Keratinocyte (primary cell): ENCODE measurements around the gene AARSD1. TPM values are rescaled to one million over a fixed set of nuclear protein-coding genes. Genes with fewer than 3 reads are reported as not detected.

Experiments used
- DNase-seq: peaks from one replicate; pipeline ENCODE4 v3.0.0-alpha.2; 2011; ENCODE audit warnings: low read depth, missing footprints, low spot score
- FAIRE-seq: peaks from 2 replicates; lab custom pipeline; 2011; peaks lifted over from hg19 to GRCh38; lab: Jason Lieb, UNC
- H2AFZ ChIP-seq: 2 replicates; pipeline ENCODE4 v1.6.0; 2012; ENCODE audit warnings: low read length, control low read depth, inconsistent platforms; ENCODE audit not compliant: control insufficient read depth
- H3K27ac ChIP-seq: 2 replicates; pipeline ENCODE4 v1.5.1; 2011; ENCODE audit warnings: low read length; ENCODE audit not compliant: control insufficient read depth, insufficient read depth
- H3K27me3 ChIP-seq: 3 replicates; pipeline ENCODE4 v1.6.0; 2011; ENCODE audit warnings: low read length; ENCODE audit not compliant: control insufficient read depth, insufficient read depth; ENCODE audit errors: extremely low read depth
- H3K36me3 ChIP-seq, 2 experiments: 2 replicates in 1 of 2; 3 replicates in 1 of 2; pipeline ENCODE4 v1.5.1; 2011; ENCODE audit warnings: low read length in 2 of 2, mild to moderate bottlenecking in 1 of 2; ENCODE audit not compliant: control insufficient read depth in 2 of 2, insufficient read depth in 2 of 2; ENCODE audit errors: extremely low read depth in 1 of 2
- H3K4me1 ChIP-seq: 3 replicates; pipeline ENCODE4 v1.5.1; 2011; ENCODE audit warnings: low read length; ENCODE audit not compliant: control insufficient read depth, insufficient read depth; ENCODE audit errors: extremely low read depth
- H3K4me2 ChIP-seq: 3 replicates; pipeline ENCODE4 v1.6.0; 2011; ENCODE audit warnings: low read depth, low read length; ENCODE audit not compliant: control insufficient read depth, insufficient read depth; ENCODE audit errors: extremely low read depth
- H3K4me3 ChIP-seq, 3 experiments: fragments of 200-600 bp in 1 of 3; sonication (generic) in 1 of 3; 2 replicates in 2 of 3; 3 replicates in 1 of 3; pipeline ENCODE4 v1.5.1; 2011 to 2016; ENCODE audit warnings: low read length in 3 of 3, mild to moderate bottlenecking in 3 of 3, control low read depth in 2 of 3, inconsistent platforms in 1 of 3, low read depth in 1 of 3, mixed read lengths in 1 of 3, mixed run types in 1 of 3, moderate library complexity in 1 of 3; ENCODE audit not compliant: control insufficient read depth in 2 of 3, insufficient read depth in 2 of 3; ENCODE audit errors: extremely low read depth in 1 of 3
- H3K79me2 ChIP-seq: 2 replicates; pipeline ENCODE4 v1.6.0; 2012; ENCODE audit warnings: low read length; ENCODE audit not compliant: control insufficient read depth, insufficient read depth
- H3K9ac ChIP-seq: 3 replicates; pipeline ENCODE4 v1.6.0; 2011; ENCODE audit warnings: low read length; ENCODE audit not compliant: control insufficient read depth, insufficient read depth; ENCODE audit errors: extremely low read depth
- H3K9me1 ChIP-seq: 3 replicates; pipeline ENCODE4 v1.6.0; 2011; ENCODE audit warnings: low read length; ENCODE audit not compliant: control insufficient read depth, insufficient read depth; ENCODE audit errors: extremely low read depth
- H3K9me3 ChIP-seq: 2 replicates; pipeline ENCODE4 v1.5.1; 2012; ENCODE audit warnings: low read depth, low read length; ENCODE audit not compliant: control insufficient read depth
- H4K20me1 ChIP-seq: 3 replicates; pipeline ENCODE4 v1.6.0; 2011; ENCODE audit warnings: low read length; ENCODE audit not compliant: control insufficient read depth, insufficient read depth; ENCODE audit errors: extremely low read depth
- CTCF ChIP-seq, 3 experiments: IDR thresholded peaks in 1 of 3; conservative IDR thresholded peaks in 1 of 3; optimal IDR thresholded peaks in 1 of 3; 2 replicates in 2 of 3; 3 replicates in 1 of 3; pipeline versions ENCODE3 to v1.5.1; 2011; ENCODE audit warnings: low read length in 3 of 3, mild to moderate bottlenecking in 3 of 3, moderate library complexity in 2 of 3, control low read depth in 1 of 3, inconsistent platforms in 1 of 3; ENCODE audit not compliant: insufficient read depth in 2 of 3; ENCODE audit errors: extremely low read depth in 1 of 3
- EZH2 ChIP-seq: IDR thresholded peaks from one replicate; pipeline ENCODE4 v1.6.1; 2012; ENCODE audit warnings: inconsistent platforms, mild to moderate bottlenecking, low read length, moderate library complexity
- dilution Hi-C: fragments of 300-500 bp; cut with MboI; formaldehyde crosslinking; loops from one replicate; pipeline ENCODE4 v1.7.0; 2020; ENCODE audit warnings: low sequenced_read_pairs; ENCODE audit not compliant: extremely low pct_ligation_motif_present
- polyA plus RNA-seq, 5 experiments: library from polyadenylated mRNA; depleted of rRNA in 3 of 5; stranded (reverse) in 3 of 5; stranded (forward) in 1 of 5; unstranded in 1 of 5; fragments of >200 nt; gene quantifications; 1 replicate in 1 of 5; 2 replicates in 3 of 5; 3 replicates in 1 of 5; pipeline versions ENCODE4 v1.2.1 to v1.2.3, GENCODE V29; 2011 to 2012; ENCODE audit warnings: missing spikeins in 2 of 5, low read depth in 1 of 5, low replicate concordance in 1 of 5
- small RNA-seq, 3 experiments: library from RNA; depleted of rRNA; stranded (forward); fragments of <200 nt; gene quantifications; one replicate each; pipeline ENCODE3, GENCODE V24; 2012; ENCODE audit warnings: low read depth in 3 of 3, low replicate concordance in 1 of 3; ENCODE audit not compliant: insufficient read length in 3 of 3

AARSD1 gene
- polyA plus RNA-seq, 1 donor (not counting 4 experiments of a cell fraction or from before 2014, with no cell fraction given) = 49.3 TPM

GRCh38 chr17:42904110-42904469 is 60.2 kb downstream of the AARSD1 start:
- no peaks in the 10 kb centered on the region for H4K20me1 ChIP-seq
- H3K9me3 ChIP-seq = no peaks in the 10 kb centered on the region
- H3K27me3 ChIP-seq = no peaks in the 10 kb centered on the region
- H3K4me2 ChIP-seq = no peak overlapping the region
- DNase-seq = no peak
- no peak overlapping the region for H3K27ac ChIP-seq
- TF ChIP-seq EZH2 (no peak), CTCF (optimal IDR thresholded peaks at IDR 0.05 in 1 of 3, IDR thresholded peaks at IDR 0.05 in 1 of 3, conservative IDR thresholded peaks at IDR 0.05 in 1 of 3; ENCODE audit: extremely low read depth in 1 of 3, insufficient read depth in 2 of 3, low read length in 3 of 3) (no peak)
- no peak overlapping the region for H2AFZ ChIP-seq
- H3K9ac ChIP-seq = no peak overlapping the region
- no peak overlapping the region for H3K4me3 ChIP-seq
- dilution Hi-C loops = no loop called here
- no peak for FAIRE-seq
- no peaks in the 10 kb centered on the region for H3K36me3 ChIP-seq
- H3K4me1 ChIP-seq = no peaks in the 10 kb centered on the region
- H3K79me2 ChIP-seq = no peaks in the 10 kb centered on the region
- no peaks in the 10 kb centered on the region for H3K9me1 ChIP-seq

- no peak for DNase-seq
- Histone ChIP-seq H3K27me3 (no peaks in the 10 kb centered on the region), H3K36me3 (no peaks in the 10 kb centered on the region), H3K79me2 (no peaks in the 10 kb centered on the region), H3K9me3 (no peaks in the 10 kb centered on the region), H3K27ac (no peak overlapping the region), H2AFZ (no peak overlapping the region), H3K4me2 (no peak overlapping the region), H4K20me1 (no peaks in the 10 kb centered on the region), H3K4me1 (no peaks in the 10 kb centered on the region), H3K4me3 (no peak overlapping the region), H3K9me1 (no peaks in the 10 kb centered on the region), H3K9ac (no peak overlapping the region)
- no peak for TF ChIP-seq EZH2
- TF ChIP-seq CTCF (optimal IDR thresholded peaks at IDR 0.05 in 1 of 3, IDR thresholded peaks at IDR 0.05 in 1 of 3, conservative IDR thresholded peaks at IDR 0.05 in 1 of 3; ENCODE audit: extremely low read depth in 1 of 3, insufficient read depth in 2 of 3, low read length in 3 of 3) = no peak
- dilution Hi-C loops = no loop called here
- no peak for FAIRE-seq
Measured at GRCh38 chr17:42901535-42902229, 62.6 kb downstream of the AARSD1 start.

Small RNA genes within 50 kb of the gene (small RNA-seq; reads per million reads assigned to genes)
- gene AARSD1 (0.07 to 0.33 (median 0.25) reads per million in 3 experiments), gene RF00561 (0 reads per million in 3 experiments)

Other genes starting within 250 kb of the AARSD1 start
- gene EZH1, start 219.4 kb downstream of the AARSD1 start, polyA plus RNA-seq = 13.6 to 18.4 TPM (median 18.3 TPM) in 3 replicates
- 0.19 TPM in 1 of 3 replicates, not detected in the others for gene RAMP2, start 203.2 kb downstream of the AARSD1 start, polyA plus RNA-seq
- gene VPS25, start 191.0 kb downstream of the AARSD1 start, polyA plus RNA-seq = 122 to 141 TPM (median 133 TPM) in 3 replicates
- gene WNK4, start 183.8 kb downstream of the AARSD1 start, polyA plus RNA-seq = 0.03 to 0.10 TPM (median 0.04 TPM) in 3 replicates
- 83.6 to 97.8 TPM (median 92.4 TPM) in 3 replicates for gene COA3, start 165.8 kb downstream of the AARSD1 start, polyA plus RNA-seq
- not detected in 3 replicates for gene CNTD1, start 165.6 kb downstream of the AARSD1 start, polyA plus RNA-seq
- 71.6 to 94.2 TPM (median 89.8 TPM) in 3 replicates for gene BECN1, start 140.2 kb downstream of the AARSD1 start, polyA plus RNA-seq
- 108 to 257 TPM (median 190 TPM) in 3 replicates for gene PSME3, start 131.1 kb downstream of the AARSD1 start, polyA plus RNA-seq
- 0.73 to 1.5 TPM (median 0.94 TPM) in 3 replicates for gene AOC2, start 119.9 kb downstream of the AARSD1 start, polyA plus RNA-seq
- 0.18 to 0.30 TPM (median 0.22 TPM) in 3 replicates for gene AOC3, start 113.3 kb downstream of the AARSD1 start, polyA plus RNA-seq
- not detected in 3 replicates for gene G6PC1, start 63.7 kb downstream of the AARSD1 start, polyA plus RNA-seq
- 0.19 to 0.44 TPM (median 0.37 TPM) in 3 replicates for gene PTGES3L, start 15.6 kb upstream of the AARSD1 start, polyA plus RNA-seq
- gene RUNDC1, start 16.1 kb upstream of the AARSD1 start, polyA plus RNA-seq = 10.8 to 12.8 TPM (median 11.1 TPM) in 3 replicates
- 4,091 to 7,614 TPM (median 7,074 TPM) in 3 replicates for gene RPL27, start 34.0 kb upstream of the AARSD1 start, polyA plus RNA-seq
- gene IFI35, start 42.3 kb upstream of the AARSD1 start, polyA plus RNA-seq = 22.0 to 34.8 TPM (median 27.6 TPM) in 3 replicates
- 151 to 186 TPM (median 183 TPM) in 3 replicates for gene VAT1, start 57.9 kb upstream of the AARSD1 start, polyA plus RNA-seq
- 0.12 to 0.20 TPM (median 0.15 TPM) in 3 replicates for gene RND2, start 60.8 kb upstream of the AARSD1 start, polyA plus RNA-seq
- 11.1 to 17.2 TPM (median 15.8 TPM) in 3 replicates for gene BRCA1, start 160.9 kb upstream of the AARSD1 start, polyA plus RNA-seq
- 65.7 to 70.8 TPM (median 67.7 TPM) in 3 replicates for gene NBR1, start 206.8 kb upstream of the AARSD1 start, polyA plus RNA-seq
- gene TMEM106A, start 247.4 kb upstream of the AARSD1 start, polyA plus RNA-seq = 0.93 to 1.9 TPM (median 1.1 TPM) in 3 replicates